H1 (cell line): ENCODE measurements around the gene SLC24A3. TPM values are rescaled to one million over a fixed set of nuclear protein-coding genes. Genes with fewer than 3 reads are reported as not detected.

Source experiments
- CTCF ChIA-PET: fragments of 300-600 bp; sonication (Branson Sonifier 250); formaldehyde crosslinking; loops from one replicate; lab custom pipeline; 2021; ENCODE audit not compliant: partially characterized antibody; lab: Charles Lee
- POLR2A ChIA-PET: fragments of 300-600 bp; sonication (Branson Sonifier 250); formaldehyde crosslinking; loops from one replicate; lab custom pipeline; 2021; ENCODE audit warnings: inconsistent platforms; ENCODE audit not compliant: partially characterized antibody; lab: Charles Lee
- DNase-seq, 2 experiments: peaks; one replicate each; pipeline versions ENCODE4 v3.0.0 to v3.0.0-alpha.2; 2010 to 2022; ENCODE audit warnings: low spot score in 2 of 2, low read depth in 1 of 2, mixed read lengths in 1 of 2
- FAIRE-seq: peaks from 2 replicates; lab custom pipeline; 2011; peaks lifted over from hg19 to GRCh38; lab: Jason Lieb, UNC
- H2AFZ ChIP-seq: 2 replicates; pipeline ENCODE4 v1.8.1; 2012; ENCODE audit warnings: low read length, inconsistent platforms
- H2AK5ac ChIP-seq: 2 replicates; pipeline ENCODE4 v1.6.1; 2013; ENCODE audit warnings: low read depth, low read length
- H2BK120ac ChIP-seq: replicated peaks from 2 replicates; pipeline ENCODE3; 2013; ENCODE audit warnings: low read depth, low read length, inconsistent platforms
- H2BK12ac ChIP-seq: 2 replicates; pipeline ENCODE4 v1.6.1; 2013; ENCODE audit warnings: low read depth, low read length
- H2BK15ac ChIP-seq: 2 replicates; pipeline ENCODE4 v1.6.1; 2013; ENCODE audit warnings: low read length
- H2BK20ac ChIP-seq: 2 replicates; pipeline ENCODE4 v1.6.1; 2013; ENCODE audit warnings: low read length
- H2BK5ac ChIP-seq: 2 replicates; pipeline ENCODE4 v1.6.1; 2013; ENCODE audit warnings: low read depth, low read length
- H3K14ac ChIP-seq: 2 replicates; pipeline ENCODE4 v1.6.1; 2013; ENCODE audit warnings: inconsistent platforms; ENCODE audit not compliant: insufficient read length
- H3K18ac ChIP-seq: 2 replicates; pipeline ENCODE4 v1.6.1; 2013; ENCODE audit warnings: low read length; ENCODE audit errors: extremely low read depth
- H3K23ac ChIP-seq: 2 replicates; pipeline ENCODE4 v1.6.1; 2013; ENCODE audit warnings: inconsistent platforms; ENCODE audit not compliant: insufficient read length
- H3K23me2 ChIP-seq: 2 replicates; pipeline ENCODE4 v1.6.1; 2013; ENCODE audit warnings: low read depth, low read length
- H3K27ac ChIP-seq: 2 replicates; pipeline ENCODE4 v1.6.1; 2011; ENCODE audit warnings: low read depth, low read length, inconsistent platforms
- H3K27me3 ChIP-seq, 4 experiments: replicated peaks in 1 of 4; 1 replicate in 1 of 4; 2 replicates in 3 of 4; pipeline versions ENCODE4 v1.6.1 to v1.8.1; 2011 to 2013; ENCODE audit warnings: low read length in 3 of 4, mild to moderate bottlenecking in 3 of 4, inconsistent platforms in 2 of 4, mixed read lengths in 2 of 4, moderate library complexity in 1 of 4; ENCODE audit not compliant: control insufficient read depth in 3 of 4, insufficient read depth in 3 of 4; ENCODE audit errors: extremely low read depth in 1 of 4
- H3K36me3 ChIP-seq, 4 experiments: 2 replicates each; pipeline versions ENCODE4 v1.6.1 to v1.8.1; 2011 to 2013; ENCODE audit warnings: mild to moderate bottlenecking in 4 of 4, low read length in 3 of 4, moderate library complexity in 2 of 4, control low read depth in 1 of 4, inconsistent platforms in 1 of 4; ENCODE audit not compliant: insufficient read depth in 4 of 4, control insufficient read depth in 2 of 4
- H3K4ac ChIP-seq: replicated peaks from 2 replicates; pipeline ENCODE3; 2013; ENCODE audit warnings: low read length, low read depth, mixed read lengths, inconsistent platforms; ENCODE audit not compliant: insufficient read length
- H3K4me1 ChIP-seq, 4 experiments: replicated peaks in 1 of 4; 1 replicate in 1 of 4; 2 replicates in 3 of 4; pipeline versions ENCODE4 v1.6.1 to v1.8.1; 2011 to 2013; ENCODE audit warnings: low read length in 3 of 4, inconsistent platforms in 2 of 4, mixed read lengths in 1 of 4; ENCODE audit not compliant: insufficient read depth in 4 of 4, control insufficient read depth in 3 of 4
- H3K4me2 ChIP-seq, 2 experiments: 2 replicates each; pipeline versions ENCODE4 v1.6.1 to v1.8.1; 2011 to 2013; ENCODE audit warnings: low read depth in 2 of 2, low read length in 2 of 2, control low read depth in 1 of 2, inconsistent platforms in 1 of 2, mild to moderate bottlenecking in 1 of 2; ENCODE audit not compliant: insufficient read depth in 1 of 2
- H3K4me3 ChIP-seq, 4 experiments: fragments of 200-600, 300-600 bp in 1 of 4; sonication (generic), shearing (Covaris generic), sonication (Bioruptor Twin) in 1 of 4; 2 replicates each; pipeline versions ENCODE4 v1.5.1 to v1.8.1; 2011 to 2016; ENCODE audit warnings: low read length in 4 of 4, low read depth in 3 of 4, control low read depth in 2 of 4, inconsistent platforms in 2 of 4, mild to moderate bottlenecking in 2 of 4, mixed read lengths in 1 of 4, moderate library complexity in 1 of 4; ENCODE audit not compliant: insufficient read depth in 2 of 4; ENCODE audit errors: extremely low read depth in 1 of 4
- H3K56ac ChIP-seq: replicated peaks from 2 replicates; pipeline ENCODE3; 2013; ENCODE audit warnings: low read depth, mild to moderate bottlenecking, mixed read lengths, low read length, inconsistent platforms; ENCODE audit not compliant: insufficient read length
- H3K79me1 ChIP-seq: 2 replicates; pipeline ENCODE4 v1.6.1; 2013; ENCODE audit warnings: low read depth, low read length, control low read depth
- H3K79me2 ChIP-seq, 2 experiments: 2 replicates each; pipeline versions ENCODE4 v1.6.1 to v1.8.1; 2012 to 2013; ENCODE audit warnings: low read length in 2 of 2, mild to moderate bottlenecking in 2 of 2, inconsistent platforms in 1 of 2; ENCODE audit not compliant: insufficient read depth in 2 of 2, control insufficient read depth in 1 of 2
- H3K9ac ChIP-seq, 4 experiments: replicated peaks in 1 of 4; 1 replicate in 1 of 4; 2 replicates in 3 of 4; pipeline versions ENCODE4 v1.6.1 to v1.8.1; 2011 to 2013; ENCODE audit warnings: low read depth in 3 of 4, low read length in 3 of 4, control low read depth in 2 of 4, mild to moderate bottlenecking in 2 of 4, moderate library complexity in 2 of 4, inconsistent platforms in 1 of 4; ENCODE audit errors: extremely low read depth in 1 of 4
- H3K9me3 ChIP-seq, 2 experiments: 2 replicates each; pipeline versions ENCODE4 v1.6.1 to v1.8.1; 2012 to 2013; ENCODE audit warnings: mild to moderate bottlenecking in 2 of 2, moderate library complexity in 2 of 2, control low read depth in 1 of 2, inconsistent platforms in 1 of 2, low read depth in 1 of 2, low read length in 1 of 2, mixed read lengths in 1 of 2; ENCODE audit not compliant: insufficient read depth in 2 of 2
- H4K20me1 ChIP-seq, 2 experiments: replicated peaks in 1 of 2; 2 replicates each; pipeline versions ENCODE3 to v1.8.1; 2011 to 2013; ENCODE audit warnings: inconsistent platforms in 2 of 2, low read length in 2 of 2, mild to moderate bottlenecking in 1 of 2; ENCODE audit not compliant: insufficient read depth in 2 of 2, control insufficient read depth in 1 of 2
- H4K5ac ChIP-seq: 2 replicates; pipeline ENCODE4 v1.6.1; 2013; ENCODE audit warnings: low read length, low read depth, mixed read lengths, inconsistent platforms; ENCODE audit not compliant: insufficient read length
- H4K8ac ChIP-seq: 2 replicates; pipeline ENCODE4 v1.8.0; 2013; ENCODE audit warnings: mild to moderate bottlenecking, moderate library complexity, low read length, inconsistent platforms; ENCODE audit not compliant: insufficient read depth; ENCODE audit errors: extremely low read depth
- H4K91ac ChIP-seq: replicated peaks from 2 replicates; pipeline ENCODE3; 2013; ENCODE audit warnings: low read length, mixed read lengths, inconsistent platforms; ENCODE audit not compliant: insufficient read length
- EP300 ChIP-seq, 2 experiments: IDR thresholded peaks; 1 replicate in 1 of 2; 2 replicates in 1 of 2; pipeline ENCODE4 v1.6.1; 2011 to 2012; ENCODE audit warnings: low read depth in 2 of 2, low read length in 2 of 2, mild to moderate bottlenecking in 2 of 2, borderline replicate concordance in 1 of 2, inconsistent platforms in 1 of 2, moderate library complexity in 1 of 2
- HDAC6 ChIP-seq: IDR thresholded peaks from one replicate; pipeline ENCODE4 v1.7.1; 2012; ENCODE audit warnings: low read depth, mild to moderate bottlenecking, inconsistent platforms, low read length, moderate library complexity
- SUZ12 ChIP-seq: fragments of 200-600 bp; sonication (generic); IDR thresholded peaks from 2 replicates; pipeline ENCODE4 v1.6.1; 2012; ENCODE audit warnings: mild to moderate bottlenecking, inconsistent platforms, low read length, moderate library complexity, mixed read lengths
- TAF1 ChIP-seq: IDR thresholded peaks from 2 replicates; pipeline ENCODE4 v1.6.1; 2011; ENCODE audit warnings: mild to moderate bottlenecking, low read depth, low read length
- WGBS, 2 experiments: shearing (Covaris generic) in 1 of 2; methylation state at CpG; one replicate each; pipeline versions ENCODE4 v1.1.6 to v1.1.7; 2013 to 2015; ENCODE audit warnings: low lambda C conversion rate in 2 of 2, mixed read lengths in 2 of 2, inconsistent platforms in 1 of 2, low coverage in 1 of 2, missing lambda C conversion rate in 1 of 2; ENCODE audit not compliant: insufficient replicate concordance in 2 of 2, insufficient coverage in 1 of 2, insufficient read length in 1 of 2; ENCODE audit errors: extremely low coverage in 1 of 2, missing lambda C conversion rate in 1 of 2; 5-methylcytosine and 5-hydroxymethylcytosine counted together
- polyA plus RNA-seq, 7 experiments: library from polyadenylated mRNA; depleted of rRNA in 3 of 7; stranded (reverse) in 5 of 7; unstranded in 2 of 7; fragments of >200 nt in 5 of 7; fragments of 200-250 nt in 2 of 7; gene quantifications; 1 replicate in 5 of 7; 2 replicates in 1 of 7; 4 replicates in 1 of 7; pipeline versions ENCODE4 v1.2.1 to v1.2.3, GENCODE V29; 2011 to 2013; ENCODE audit warnings: missing spikeins in 2 of 7, mixed read lengths in 2 of 7
- total RNA-seq: library from RNA; stranded (reverse); fragmentation: NEBNext Ultra II Directional; extraction: Animal tissue kit (Norgen Biotek cat#: 25700); gene quantifications from 2 replicates; pipeline ENCODE4 v1.2.1, GENCODE V29; 2021
- TF ChIP-seq, protein P1 (sequence below): IDR thresholded peaks from 2 replicates; pipeline ENCODE4 v1.6.1; 2012; ENCODE audit warnings: inconsistent platforms

SLC24A3 gene
- total and polyA plus RNA-seq, 2 of the 8 experiments (the other 6 are each of a cell fraction or from before 2014, with no cell fraction given), result 4.5 to 6.3 TPM

DNA sequence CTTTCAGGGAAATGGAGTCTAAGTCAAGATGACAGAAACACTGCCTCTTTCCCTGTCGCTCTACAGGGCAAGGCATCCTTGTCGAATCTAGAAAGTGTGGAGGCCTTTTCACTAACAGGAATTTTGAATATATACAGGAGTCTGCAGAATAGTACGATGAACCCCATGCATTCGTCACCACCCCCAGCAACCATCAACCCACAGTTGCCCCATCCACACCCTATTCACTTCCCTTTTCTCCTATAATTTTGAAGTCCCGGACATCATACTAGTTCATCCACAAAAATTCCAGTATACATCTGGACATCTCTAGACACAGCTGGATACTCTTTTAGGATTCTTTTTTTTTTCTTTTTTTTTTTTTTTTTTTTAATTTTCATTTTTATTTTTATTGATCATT lies 464.9 kb downstream of the SLC24A3 start:
- H3K9me3 ChIP-seq, result peaks cover 6 to 23% of the 10 kb centered on the region in 2 experiments
- H2AFZ ChIP-seq, result no peak overlapping the region
- H3K27ac ChIP-seq, result no peak overlapping the region
- FAIRE-seq (no peak), DNase-seq (no peak)
- no peak overlapping the region for H3K4ac ChIP-seq
- H2BK5ac ChIP-seq, result no peak overlapping the region
- H3K79me2 ChIP-seq, result no peaks in the 10 kb centered on the region
- H2BK15ac ChIP-seq, result no peak overlapping the region
- no peak overlapping the region for H2BK120ac ChIP-seq
- no peaks in the 10 kb centered on the region for H4K20me1 ChIP-seq
- TF ChIP-seq TAF1 (no peak), SUZ12 (no peak), HDAC6 (no peak), EP300 (IDR thresholded peaks at IDR 0.05; ENCODE audit: borderline replicate concordance in 1 of 2, low read depth in 2 of 2, low read length in 2 of 2) (no peak)
- TF ChIP-seq, protein P1, sequence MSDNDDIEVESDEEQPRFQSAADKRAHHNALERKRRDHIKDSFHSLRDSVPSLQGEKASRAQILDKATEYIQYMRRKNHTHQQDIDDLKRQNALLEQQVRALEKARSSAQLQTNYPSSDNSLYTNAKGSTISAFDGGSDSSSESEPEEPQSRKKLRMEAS, result no peak
- H4K5ac ChIP-seq, result no peak overlapping the region
- H4K8ac ChIP-seq, result no peak overlapping the region
- CTCF ChIA-PET, result no interaction called here
- H3K23ac ChIP-seq, result no peak overlapping the region
- no peak overlapping the region for H3K18ac ChIP-seq
- no peak overlapping the region for H3K4me3 ChIP-seq
- no peak overlapping the region for H3K9ac ChIP-seq
- no peak overlapping the region for H3K14ac ChIP-seq
- H2AK5ac ChIP-seq, result no peak overlapping the region
- H4K91ac ChIP-seq, result no peak overlapping the region
- 88% methylated on average over 5 of the region's 5 CpGs; no CpG with 5 or more reads in 1 of the 2 experiments for WGBS, 2 experiments
- H3K27me3 ChIP-seq, result no peaks in the 10 kb centered on the region
- H3K36me3 ChIP-seq, result peaks cover 0 to 3% (median 0%) of the 10 kb centered on the region in 4 experiments; a peak in 1 of 8 replicates
- H2BK20ac ChIP-seq, result no peak overlapping the region
- no peak overlapping the region for H3K56ac ChIP-seq
- peaks cover 2% of the 10 kb centered on the region; the same call in 1 of the 2 replicates for H3K23me2 ChIP-seq
- H3K4me2 ChIP-seq, result no peak overlapping the region
- no peak overlapping the region for H2BK12ac ChIP-seq
- no peaks in the 10 kb centered on the region for H3K79me1 ChIP-seq
- H3K4me1 ChIP-seq, result no peaks in the 10 kb centered on the region
- POLR2A ChIA-PET, result no interaction called here
